Pulmonary artery endothelial cell (primary cell): ENCODE measurements around the gene CD6. TPM values are rescaled to one million over a fixed set of nuclear protein-coding genes. Genes with fewer than 3 reads are reported as not detected.

Experiments used
- DNase-seq: peaks from one replicate; pipeline ENCODE4 v3.0.0-alpha.2; 2011; ENCODE audit warnings: low read depth, low spot score
- total RNA-seq: library from RNA; depleted of rRNA; stranded (reverse); fragments of >200 nt; gene quantifications from 2 replicates; pipeline ENCODE4 v1.2.3, GENCODE V29; 2014

The CD6 gene
- total RNA-seq, 1 donor from 2014 or later = not detected

DNA sequence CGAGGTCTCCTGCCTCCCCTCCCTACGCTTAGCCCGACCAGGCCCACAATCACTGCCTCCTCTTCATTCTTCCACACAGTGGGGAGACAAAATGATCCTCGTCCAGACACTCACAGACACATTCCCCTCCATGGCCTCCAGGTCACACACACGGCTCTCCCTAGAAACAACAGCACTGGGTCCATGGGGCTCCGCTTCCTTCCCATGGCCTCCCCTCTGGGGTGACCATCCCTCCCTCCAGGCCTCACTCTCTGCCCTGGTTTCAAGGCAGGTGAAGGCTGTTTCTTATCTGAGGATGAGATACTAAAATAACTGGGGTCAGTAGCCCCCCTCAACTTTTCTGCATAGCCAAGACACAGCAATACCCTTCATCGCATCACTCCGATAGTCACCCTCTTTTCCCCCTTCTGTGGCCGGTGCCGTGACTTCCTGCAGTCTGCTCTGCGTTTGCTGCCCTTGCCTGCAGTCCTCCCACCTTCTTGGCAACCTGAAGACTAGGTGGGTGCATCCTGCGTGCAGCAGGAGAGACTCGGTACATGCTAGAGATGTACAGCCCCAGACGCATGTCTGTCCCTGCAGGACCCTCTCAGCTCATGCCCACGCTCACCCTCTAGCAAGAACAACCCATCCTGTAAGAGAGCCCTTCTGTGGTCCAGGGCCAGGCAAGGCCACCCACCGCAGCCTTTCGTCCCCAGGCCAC lies 55.8 kb downstream of the CD6 start:
- DNase-seq = no peak

DNA sequence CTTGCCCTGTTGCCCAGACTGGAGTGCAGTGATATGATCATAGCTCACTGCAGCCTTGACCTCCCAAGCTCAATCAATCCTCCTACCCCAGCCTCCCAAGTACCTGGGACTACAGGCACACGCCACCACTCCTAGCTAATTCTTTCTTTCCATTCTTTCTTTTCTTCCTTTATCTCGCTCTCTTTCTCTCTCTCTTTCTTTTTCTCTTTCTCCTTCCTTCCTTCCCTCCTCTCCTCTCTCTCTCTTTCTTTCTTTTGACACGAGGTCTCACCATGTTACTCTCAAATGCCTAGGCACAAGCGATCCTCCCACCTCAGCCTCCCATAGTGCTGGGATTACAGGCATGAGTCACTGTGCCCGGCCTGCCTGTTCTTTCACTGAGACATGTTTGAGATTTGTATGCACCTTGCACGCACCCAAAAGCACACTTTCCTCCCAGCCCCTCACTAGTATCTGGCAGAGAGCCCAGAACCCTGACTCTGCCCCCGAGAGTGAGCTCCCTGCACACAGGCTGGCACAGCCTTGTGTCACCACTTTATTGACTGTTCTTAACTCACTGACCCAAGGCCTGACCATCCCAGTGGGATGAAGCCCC lies 56.8 kb downstream of the CD6 start:
- no peak for DNase-seq

DNA sequence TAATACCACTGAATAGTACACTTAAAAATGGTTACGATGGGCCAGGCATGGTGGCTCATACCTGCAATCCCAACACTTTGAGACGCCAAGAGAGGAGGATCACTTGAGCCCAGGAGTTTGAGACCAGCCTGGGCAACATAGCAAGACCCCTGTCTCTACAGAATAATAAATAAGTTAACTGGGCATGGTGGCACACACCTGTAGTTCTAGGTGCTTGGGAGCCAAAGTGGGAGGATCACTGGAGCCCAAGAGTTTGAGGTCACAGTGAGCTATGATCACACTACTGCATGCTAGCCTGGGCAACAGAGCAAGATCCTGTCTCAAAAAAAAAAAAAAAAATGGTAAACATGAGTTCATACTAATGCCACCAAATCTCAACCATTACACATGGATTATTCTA lies 61.3 kb downstream of the CD6 start:
- no peak for DNase-seq

DNA sequence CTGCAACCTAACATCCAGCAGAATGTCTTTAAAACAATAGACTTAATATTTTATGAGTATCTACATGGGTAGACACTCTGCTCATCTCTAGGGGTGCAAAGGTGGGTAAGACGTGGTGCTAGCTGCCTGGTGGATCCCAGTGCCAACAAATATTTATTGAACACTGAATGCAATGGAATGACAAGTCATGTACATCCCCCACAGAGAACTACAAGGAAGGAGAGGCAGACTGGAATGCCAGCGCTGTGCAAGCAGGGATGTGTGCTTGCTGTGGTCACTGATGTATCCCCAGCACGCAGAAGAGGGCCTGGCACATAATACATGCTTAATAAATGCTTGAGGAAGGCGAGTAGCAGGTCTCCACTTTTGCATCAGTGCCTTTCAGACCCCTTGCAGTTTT lies 61.9 kb downstream of the CD6 start:
- no peak for DNase-seq

DNA sequence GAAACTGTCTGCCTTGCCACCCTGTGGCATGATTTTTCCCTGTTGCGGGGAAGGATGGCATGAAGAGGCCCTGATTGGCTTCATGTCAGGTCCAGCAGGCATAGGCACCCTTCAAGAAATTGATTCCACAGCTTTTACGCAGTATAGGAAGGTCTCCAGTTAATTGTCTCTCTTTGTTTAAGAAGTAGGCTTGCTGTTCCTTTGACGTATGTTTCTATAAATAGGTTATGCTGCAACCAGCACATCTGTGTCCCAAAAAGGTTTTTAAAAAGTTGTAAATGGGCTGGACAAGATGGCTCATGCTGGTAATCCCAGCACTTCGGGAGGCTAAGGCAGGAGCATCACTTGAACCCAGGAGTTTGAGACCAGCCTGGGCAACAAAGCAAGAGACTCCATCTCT lies 62.6 kb downstream of the CD6 start:
- DNase-seq = no peak

DNA sequence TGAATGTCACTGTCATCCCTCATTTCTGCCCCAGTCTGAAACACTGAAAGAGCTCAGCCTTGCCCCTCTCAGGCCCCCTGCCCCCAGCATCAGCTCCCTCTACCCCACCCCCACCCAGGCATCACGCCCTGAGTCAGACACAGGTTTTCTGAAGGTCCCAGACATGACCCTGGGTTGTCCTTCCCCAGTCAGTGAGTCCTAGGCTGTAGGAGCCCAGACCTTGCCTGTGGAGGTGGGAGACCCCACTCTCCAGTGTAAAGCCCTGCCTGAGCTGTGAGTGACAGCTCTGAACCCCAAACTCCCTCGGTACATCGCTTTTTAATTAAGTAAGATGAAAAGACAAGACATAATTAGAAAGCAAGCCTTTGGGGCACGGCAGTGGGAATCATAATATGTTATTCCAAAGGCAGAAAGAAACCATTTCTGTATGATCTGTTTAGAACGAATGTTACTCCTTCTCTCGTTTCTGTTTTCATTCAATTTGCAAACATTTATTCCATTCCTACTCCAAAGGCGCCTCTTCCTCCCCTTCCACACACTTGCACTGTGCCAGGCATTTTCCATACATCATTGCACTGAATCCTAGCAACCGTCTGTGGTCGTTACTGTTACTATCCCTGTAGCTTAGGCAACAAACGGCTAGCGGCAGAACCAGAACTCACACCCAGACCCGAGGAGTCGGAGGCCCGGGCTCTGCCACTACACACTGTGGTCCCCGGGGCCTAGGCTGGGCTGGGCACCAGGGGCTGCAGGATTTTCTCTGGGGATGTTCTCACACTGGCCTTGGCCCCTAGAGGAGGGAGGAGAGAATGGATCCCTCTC lies 63.4 kb downstream of the CD6 start:
- DNase-seq = no peak

DNA sequence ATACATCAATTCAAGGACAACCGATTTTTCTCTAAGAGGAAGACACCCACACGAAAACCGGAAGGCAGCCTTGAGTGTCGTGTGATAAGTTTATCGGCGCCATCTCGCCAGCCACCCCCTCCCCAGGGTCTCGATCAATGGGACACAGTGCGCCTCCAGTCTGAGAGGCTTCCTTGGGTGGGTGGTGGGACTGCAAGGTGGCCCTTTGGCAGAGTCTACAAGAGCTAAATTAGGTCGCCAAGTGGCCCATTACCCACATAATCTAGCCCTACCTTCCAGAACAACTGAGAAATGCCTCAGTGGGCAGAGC lies 64.0 kb downstream of the CD6 start:
- no peak for DNase-seq

DNA sequence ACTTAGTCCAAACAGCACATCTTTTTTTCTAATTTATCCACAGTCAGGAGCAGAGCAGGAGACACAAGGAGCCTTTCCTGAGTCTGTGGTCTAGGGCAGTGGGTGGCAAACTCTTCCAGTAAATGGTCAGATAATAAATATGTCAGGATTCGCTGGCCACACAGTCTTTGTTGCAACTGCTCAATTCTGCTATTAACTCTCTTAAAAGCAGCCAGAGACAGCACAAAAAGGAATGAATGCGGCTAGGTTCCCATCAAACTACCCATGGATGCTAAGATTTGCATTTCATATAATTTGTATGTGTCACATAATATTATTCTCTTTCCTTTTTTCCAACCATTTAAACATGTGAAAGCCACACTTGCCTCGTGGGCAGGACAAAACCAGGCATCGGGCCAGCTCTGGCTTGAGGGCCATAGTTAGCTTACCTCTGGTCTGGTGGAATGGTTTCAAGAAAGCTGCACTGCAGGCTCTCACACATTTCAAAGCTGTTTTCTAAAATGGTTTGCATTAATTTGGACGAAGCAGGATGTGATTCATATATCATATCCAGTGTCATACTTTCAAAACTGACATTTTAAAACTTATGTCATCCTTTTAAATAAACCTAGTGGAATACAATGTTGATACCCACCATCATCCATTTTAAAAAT lies 66.1 kb downstream of the CD6 start:
- DNase-seq = no peak

DNA sequence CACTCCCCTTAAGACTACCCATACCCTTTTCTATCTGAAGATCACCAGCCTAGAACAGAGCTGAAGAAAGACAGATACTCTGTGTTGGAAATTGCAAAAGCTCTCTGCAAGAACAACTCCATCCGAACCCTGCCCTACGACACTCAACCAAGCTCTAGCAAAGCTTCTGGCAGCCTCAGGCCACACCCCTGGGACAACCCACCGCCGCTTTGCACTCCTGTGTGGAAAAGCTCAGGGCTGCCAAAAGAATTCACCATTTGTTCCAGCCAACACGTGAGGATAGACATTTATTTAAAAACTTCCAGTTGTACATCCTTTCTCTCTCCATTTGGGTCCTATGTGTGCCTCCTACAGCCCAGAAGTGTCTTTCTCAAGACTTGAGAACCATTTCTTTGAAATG lies 68.4 kb downstream of the CD6 start:
- DNase-seq = no peak

DNA sequence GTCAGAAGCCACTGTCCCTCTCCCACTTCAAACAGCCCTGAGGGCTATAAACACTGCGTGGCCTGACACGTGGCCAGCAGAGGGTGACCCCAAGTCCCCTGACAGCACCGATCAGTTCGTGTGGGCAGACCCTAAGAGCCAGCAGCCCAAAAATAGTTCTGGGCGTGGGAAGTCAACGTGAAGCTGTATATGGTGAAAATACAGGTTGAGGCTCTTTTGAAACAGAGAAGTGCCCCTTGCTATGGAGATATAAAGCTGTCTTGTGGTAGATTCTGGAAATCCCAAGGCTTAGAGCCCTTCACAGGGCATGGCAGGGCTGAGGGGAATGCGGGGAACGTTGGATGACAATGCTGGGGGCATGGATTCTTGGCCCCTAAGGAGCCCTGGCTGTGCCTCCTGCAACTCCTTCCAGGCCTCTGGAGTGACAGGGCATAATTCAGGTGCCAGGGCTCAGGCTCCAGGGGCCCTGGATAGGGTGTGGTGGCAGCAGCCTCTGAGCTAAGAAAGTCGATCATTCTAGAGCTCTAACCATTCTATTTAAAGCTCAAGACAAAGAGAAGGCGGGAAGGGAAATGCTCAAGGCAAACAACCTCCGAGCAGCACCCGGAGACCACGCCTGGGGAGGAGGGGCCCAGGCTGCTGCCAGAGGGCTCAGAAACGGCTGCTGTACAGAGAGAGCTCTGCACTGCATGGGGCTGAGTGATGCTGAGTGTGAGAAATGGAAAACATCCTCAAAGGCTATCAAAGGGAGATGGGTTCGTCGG lies 70.5 kb downstream of the CD6 start:
- DNase-seq = no peak

DNA sequence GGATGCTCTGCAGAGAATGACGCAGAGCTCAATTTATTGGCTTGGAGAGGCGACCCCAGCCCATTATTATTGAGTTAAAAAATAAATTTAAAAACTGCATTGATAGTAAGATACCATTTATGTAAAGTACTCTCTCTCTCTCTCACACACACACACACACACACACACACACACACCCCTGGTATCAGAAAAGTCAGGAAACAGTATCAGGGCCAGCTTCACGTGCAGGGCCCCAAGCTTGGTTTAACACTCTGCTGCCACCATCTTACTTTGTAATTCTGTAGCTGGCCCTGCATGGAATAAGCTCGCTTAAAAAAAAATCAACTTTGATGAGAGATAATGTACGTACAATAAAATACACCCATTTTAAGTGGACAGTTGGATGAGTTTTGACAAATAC lies 71.1 kb downstream of the CD6 start:
- no peak for DNase-seq

DNA sequence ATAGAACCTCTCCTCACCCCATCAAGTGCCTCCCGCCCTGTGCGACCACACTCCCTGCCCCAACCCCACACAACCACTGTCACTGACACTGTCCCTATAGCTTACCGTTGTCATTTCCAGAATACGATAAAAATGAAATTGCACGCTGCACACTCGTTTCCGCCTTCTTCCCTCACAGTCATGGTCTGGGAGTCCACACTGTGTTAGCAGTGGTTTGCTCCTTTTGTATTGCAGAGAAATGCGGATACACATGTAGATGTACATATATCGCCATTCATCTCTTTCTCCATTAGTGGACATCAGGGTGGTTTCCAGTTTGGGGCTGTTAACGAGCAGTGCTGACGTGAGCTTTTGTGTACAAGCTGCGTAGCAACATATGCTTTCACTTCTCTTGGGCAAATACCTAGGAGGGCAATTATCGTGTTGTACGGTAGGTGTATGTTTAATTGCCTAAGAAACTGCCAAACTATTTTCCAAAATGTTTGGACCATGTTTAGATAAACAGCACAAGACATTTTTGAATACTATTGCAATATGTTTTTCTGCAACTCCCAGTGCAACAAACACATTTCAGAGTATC lies 71.6 kb downstream of the CD6 start:
- DNase-seq = no peak

DNA sequence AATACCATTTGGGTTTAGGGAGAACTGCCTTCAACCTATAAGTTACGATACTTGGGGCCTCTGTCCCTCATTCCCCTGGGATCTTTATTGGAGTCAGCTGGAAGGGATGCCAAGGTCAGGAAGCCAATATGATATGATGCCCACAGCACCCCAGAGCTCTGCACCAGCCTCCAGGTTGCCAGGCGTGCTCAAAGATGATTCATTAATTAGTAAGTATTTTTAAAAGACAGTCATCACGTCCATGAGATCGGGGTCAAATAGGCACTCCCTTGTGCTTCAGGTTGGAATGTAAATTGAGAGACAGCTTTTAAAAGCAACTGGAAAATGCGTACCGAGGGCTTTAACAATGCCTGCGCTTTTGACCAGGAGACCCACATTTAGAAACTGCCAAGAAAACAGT lies 73.8 kb downstream of the CD6 start:
- DNase-seq = no peak

DNA sequence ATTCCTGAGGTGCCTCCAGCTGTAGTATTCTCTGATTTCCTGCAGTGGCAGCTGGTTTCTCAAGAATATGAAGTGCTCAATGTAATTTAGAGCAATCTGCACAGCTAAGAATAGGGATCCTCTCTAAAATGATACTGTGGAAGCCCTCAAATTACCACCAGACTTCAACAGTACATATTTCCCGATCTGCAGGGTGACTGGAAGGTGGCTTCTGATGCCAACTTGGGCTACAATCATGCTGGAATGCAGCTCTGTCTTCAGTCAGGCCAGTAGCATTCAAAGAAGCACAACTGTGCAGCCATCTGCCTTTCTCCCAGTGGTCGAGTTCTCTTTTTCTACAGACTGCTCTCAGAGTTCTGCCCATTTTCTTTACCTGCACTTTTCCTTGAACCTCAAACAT lies 75.4 kb downstream of the CD6 start:
- DNase-seq = no peak

DNA sequence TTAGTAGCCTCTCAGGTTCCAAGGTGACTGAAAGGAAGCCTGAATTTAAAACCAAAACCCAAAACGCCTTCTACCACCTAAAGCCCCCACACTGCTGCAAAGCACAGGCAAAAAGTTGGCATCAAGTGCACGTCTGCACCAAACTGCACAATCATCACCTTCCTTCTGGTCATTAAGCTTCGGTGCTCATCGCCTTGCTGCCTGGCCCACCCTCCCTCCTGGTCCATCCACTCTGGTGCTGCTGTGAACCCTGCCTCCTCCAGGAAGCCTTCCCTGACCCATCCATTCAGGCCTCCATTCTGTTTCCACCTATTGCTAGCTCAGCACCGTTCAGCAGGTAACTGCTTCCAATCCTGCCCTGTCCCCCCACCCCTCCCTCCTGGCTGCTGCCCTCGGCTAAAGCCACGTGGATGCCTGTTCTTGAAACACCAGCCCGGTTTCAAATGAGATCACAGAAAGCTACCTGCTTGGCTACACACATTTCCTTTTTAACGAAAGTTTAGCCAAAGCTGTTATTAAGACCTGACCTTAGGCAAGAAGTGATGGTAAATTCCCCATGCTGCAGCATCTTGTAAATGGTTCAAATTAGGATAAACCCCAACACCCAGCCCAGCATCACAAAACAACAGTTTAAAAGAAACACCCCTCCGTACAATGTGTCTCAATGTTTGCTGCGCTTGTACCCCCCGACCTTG lies 77.0 kb downstream of the CD6 start:
- no peak for DNase-seq

DNA sequence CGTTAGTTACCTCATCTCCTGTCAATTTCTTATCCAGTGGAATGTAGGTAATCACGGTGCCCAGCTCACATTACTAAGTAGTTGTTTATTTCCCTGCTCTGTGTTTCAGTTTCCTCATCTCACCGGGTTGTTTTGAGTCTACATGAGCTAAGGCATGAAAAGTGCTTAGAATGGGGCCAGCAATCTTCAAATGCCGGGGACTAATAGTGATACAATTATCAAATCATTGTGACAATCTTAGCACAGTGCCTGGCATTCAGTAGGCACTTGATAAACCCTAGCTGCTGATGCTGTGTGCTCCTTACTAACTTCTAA lies 77.5 kb downstream of the CD6 start:
- no peak for DNase-seq

DNA sequence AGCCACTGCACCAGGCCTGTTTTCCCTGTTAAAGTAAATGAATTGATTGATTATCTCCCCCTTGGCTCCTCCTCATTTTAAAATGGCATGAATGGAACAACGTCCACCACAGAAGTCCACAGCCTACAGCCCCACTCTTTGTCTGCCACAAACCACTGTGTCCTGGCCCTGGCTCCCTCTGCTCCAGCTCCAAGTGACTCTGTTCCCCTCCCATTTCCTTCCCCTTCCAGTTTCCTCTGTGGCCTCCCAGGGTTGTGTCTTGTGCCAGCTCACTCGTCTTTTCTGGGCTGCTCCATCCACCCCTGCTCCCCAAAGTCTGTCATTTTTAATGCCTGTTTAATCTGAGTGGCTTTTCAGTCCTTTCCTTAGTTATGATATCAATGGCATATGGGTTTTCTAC lies 78.4 kb downstream of the CD6 start:
- no peak for DNase-seq

DNA sequence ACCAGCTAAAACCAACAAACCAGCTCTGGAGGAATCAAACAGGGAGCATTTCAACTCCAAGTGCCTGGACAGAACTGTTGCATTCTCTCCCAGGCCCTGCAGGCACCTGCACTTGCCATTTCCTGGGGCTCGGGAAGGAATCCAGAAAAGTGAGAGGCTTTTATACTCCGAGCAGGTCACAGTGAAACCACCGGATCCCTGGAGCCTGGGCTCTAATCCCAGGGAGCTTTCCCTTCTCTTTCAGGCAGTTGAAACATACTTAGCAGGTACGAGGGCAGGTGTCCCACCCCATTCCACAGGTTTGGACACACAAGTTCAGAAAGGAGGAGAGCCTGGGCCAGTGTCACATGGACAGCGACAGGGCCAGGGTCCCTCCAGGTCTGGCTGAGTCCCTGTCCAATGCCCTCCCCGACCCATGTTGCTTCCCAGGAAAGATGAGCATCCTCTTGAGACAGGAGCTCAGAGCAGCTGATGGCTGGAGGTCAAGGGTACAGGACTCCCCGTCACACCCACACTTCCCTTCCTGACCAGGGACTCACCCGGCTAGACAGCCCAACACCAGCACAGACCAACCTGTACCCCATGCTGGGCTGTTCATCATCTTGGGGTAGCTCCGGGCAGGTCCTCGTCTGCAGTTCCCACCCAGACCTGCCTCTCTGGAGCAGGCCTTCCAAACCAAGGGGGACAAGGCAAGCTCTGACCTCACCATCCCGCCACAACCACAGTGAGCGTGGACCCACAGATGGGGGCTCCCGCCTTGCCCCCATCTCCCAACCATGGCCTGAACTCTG lies 80.9 kb downstream of the CD6 start:
- no peak for DNase-seq

DNA sequence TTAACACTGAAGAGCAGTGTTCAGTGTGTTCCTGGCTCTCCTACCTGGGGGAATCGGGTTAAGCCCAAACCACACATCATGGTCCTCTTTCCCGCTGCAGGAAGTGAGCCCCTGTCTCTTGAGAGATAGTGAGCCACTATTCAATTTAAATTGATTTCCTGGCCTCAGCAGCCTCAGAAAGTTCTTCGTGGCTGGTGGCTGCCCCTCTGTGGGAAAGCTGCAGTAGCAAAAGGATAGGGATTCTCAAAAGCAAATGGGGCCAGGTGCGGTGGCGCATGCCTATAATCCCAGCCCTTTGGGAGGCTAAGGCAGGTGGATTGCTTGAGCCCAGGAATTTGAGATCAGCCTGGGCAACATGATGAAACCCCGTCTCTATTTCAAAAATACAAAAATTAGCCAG lies 81.7 kb downstream of the CD6 start:
- no peak for DNase-seq

DNA sequence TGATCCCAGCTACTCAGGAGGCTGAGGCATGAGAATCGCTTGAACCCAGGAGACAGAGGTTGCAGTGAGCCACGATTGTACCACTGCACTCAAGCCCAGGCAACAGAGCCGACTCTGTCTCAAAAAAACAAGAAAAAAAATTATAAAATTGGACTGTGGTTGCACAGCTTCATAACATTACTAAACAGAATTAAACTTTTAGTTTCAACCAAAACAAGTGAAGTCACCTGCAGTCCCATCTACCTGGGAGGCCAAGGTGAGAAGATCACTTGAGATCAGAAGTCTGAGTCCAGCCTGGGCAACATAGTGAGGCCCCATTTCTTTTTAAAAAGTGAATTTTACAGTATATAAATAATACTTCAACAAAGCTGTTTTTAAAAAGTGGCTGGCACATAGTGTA lies 83.0 kb downstream of the CD6 start:
- no peak for DNase-seq
